Astrocyte (in vitro differentiated cells and primary cell): ENCODE measurements around the gene CZIB. TPM values are rescaled to one million over a fixed set of nuclear protein-coding genes. Genes with fewer than 3 reads are reported as not detected.
"Not testable (repeated sequence)": the region's sequence is repeated elsewhere in the genome, so short reads cannot be mapped to it uniquely, and the experiment has no call there.

Experiments
- DNase-seq: peaks from one replicate; pipeline ENCODE4 v3.0.0-alpha.2; 2010; ENCODE audit warnings: low read depth
- FAIRE-seq: peaks from 2 replicates; lab custom pipeline; 2011; peaks lifted over from hg19 to GRCh38; lab: Jason Lieb, UNC
- H2AFZ ChIP-seq: 2 replicates; pipeline ENCODE4 v1.6.0; 2012; ENCODE audit warnings: low read depth, low read length, inconsistent platforms
- H3K27ac ChIP-seq: 2 replicates; pipeline ENCODE4 v1.5.1; 2011; ENCODE audit warnings: low read depth, low read length, inconsistent platforms
- H3K27me3 ChIP-seq: 2 replicates; pipeline ENCODE4 v1.6.0; 2011; ENCODE audit warnings: low read length, inconsistent platforms; ENCODE audit not compliant: insufficient read depth
- H3K36me3 ChIP-seq: 2 replicates; pipeline ENCODE4 v1.5.1; 2011; ENCODE audit warnings: low read length, inconsistent platforms; ENCODE audit not compliant: insufficient read depth
- H3K4me1 ChIP-seq: 2 replicates; pipeline ENCODE4 v1.5.1; 2011; ENCODE audit warnings: low read length, inconsistent platforms; ENCODE audit not compliant: insufficient read depth
- H3K4me2 ChIP-seq: 2 replicates; pipeline ENCODE4 v1.6.0; 2012; ENCODE audit warnings: low read length, inconsistent platforms
- H3K4me3 ChIP-seq: 2 replicates; pipeline ENCODE4 v1.5.1; 2011; ENCODE audit warnings: low read depth, mild to moderate bottlenecking, low read length, inconsistent platforms; ENCODE audit not compliant: insufficient read depth
- H3K79me2 ChIP-seq: 2 replicates; pipeline ENCODE4 v1.6.0; 2012; ENCODE audit warnings: mild to moderate bottlenecking, low read length, inconsistent platforms; ENCODE audit not compliant: insufficient read depth
- H3K9ac ChIP-seq: 2 replicates; pipeline ENCODE4 v1.6.0; 2012; ENCODE audit warnings: mild to moderate bottlenecking, low read length, inconsistent platforms
- H3K9me3 ChIP-seq: 2 replicates; pipeline ENCODE4 v1.5.1; 2012; ENCODE audit warnings: low read depth, mild to moderate bottlenecking, low read length, inconsistent platforms; ENCODE audit not compliant: insufficient read depth
- H4K20me1 ChIP-seq: 2 replicates; pipeline ENCODE4 v1.6.0; 2012; ENCODE audit warnings: low read length, inconsistent platforms; ENCODE audit not compliant: insufficient read depth
- H3K27ac Mint-ChIP-seq: one replicate; pipeline ENCODE4 v1.8.0; 2021; ENCODE audit warnings: mild to moderate bottlenecking, mixed read lengths; ENCODE audit not compliant: unreplicated experiment
- H3K27me3 Mint-ChIP-seq: one replicate; pipeline ENCODE4 v1.8.0; 2021; ENCODE audit warnings: low read depth, mixed read lengths; ENCODE audit not compliant: unreplicated experiment
- H3K36me3 Mint-ChIP-seq: one replicate; pipeline ENCODE4 v1.8.0; 2021; ENCODE audit warnings: low read depth, mixed read lengths; ENCODE audit not compliant: unreplicated experiment
- H3K4me1 Mint-ChIP-seq: one replicate; pipeline ENCODE4 v1.8.0; 2021; ENCODE audit warnings: low read depth, mixed read lengths; ENCODE audit not compliant: unreplicated experiment
- H3K4me3 Mint-ChIP-seq: one replicate; pipeline ENCODE4 v1.8.0; 2021; ENCODE audit warnings: mild to moderate bottlenecking, moderate library complexity, mixed read lengths; ENCODE audit not compliant: unreplicated experiment
- H3K9me3 Mint-ChIP-seq: one replicate; pipeline ENCODE4 v1.8.0; 2021; ENCODE audit warnings: mild to moderate bottlenecking, mixed read lengths; ENCODE audit not compliant: unreplicated experiment
- EZH2 ChIP-seq: IDR thresholded peaks from 2 replicates; pipeline ENCODE4 v1.6.1; 2012; ENCODE audit warnings: mild to moderate bottlenecking, low read length, inconsistent platforms; ENCODE audit not compliant: insufficient read depth
- total RNA-seq: library from RNA; stranded (reverse); gene quantifications from 2 replicates; pipeline ENCODE4 v1.2.1, GENCODE V29; 2021
- TF ChIP-seq, protein P1 (sequence below): IDR thresholded peaks from 2 replicates; pipeline ENCODE4 v1.5.1; 2011; ENCODE audit warnings: low read depth, mild to moderate bottlenecking, inconsistent platforms, low read length, moderate library complexity; ENCODE audit not compliant: insufficient read depth

Gene CZIB
- total RNA-seq, 1 donor from 2014 or later: 34.5 TPM

DNA sequence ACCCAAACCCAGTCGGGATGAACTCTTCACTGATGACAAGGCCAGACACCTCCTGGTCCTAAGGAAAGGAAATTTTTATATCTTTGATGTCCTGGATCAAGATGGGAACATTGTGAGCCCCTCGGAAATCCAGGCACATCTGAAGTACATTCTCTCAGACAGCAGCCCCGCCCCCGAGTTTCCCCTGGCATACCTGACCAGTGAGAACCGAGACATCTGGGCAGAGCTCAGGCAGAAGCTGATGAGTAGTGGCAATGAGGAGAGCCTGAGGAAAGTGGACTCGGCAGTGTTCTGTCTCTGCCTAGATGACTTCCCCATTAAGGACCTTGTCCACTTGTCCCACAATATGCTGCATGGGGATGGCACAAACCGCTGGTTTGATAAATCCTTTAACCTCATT lies 10.1 kb downstream of the CZIB start:
- DNase-seq (no peak), FAIRE-seq (no peak)
- Histone ChIP-seq H3K4me2 (no peak overlapping the region), H3K36me3 (peaks cover 50% of the 10 kb centered on the region), H4K20me1 (no peaks in the 10 kb centered on the region), H3K4me1 (no peaks in the 10 kb centered on the region), H3K9me3 (peaks cover 10% of the 10 kb centered on the region), H3K9ac (no peak overlapping the region), H3K27ac (no peak overlapping the region), H3K79me2 (no peaks in the 10 kb centered on the region), H3K27me3 (no peaks in the 10 kb centered on the region), H3K4me3 (no peak overlapping the region), H2AFZ (no peak overlapping the region)
- TF ChIP-seq EZH2: no peak
- TF ChIP-seq, protein P1, sequence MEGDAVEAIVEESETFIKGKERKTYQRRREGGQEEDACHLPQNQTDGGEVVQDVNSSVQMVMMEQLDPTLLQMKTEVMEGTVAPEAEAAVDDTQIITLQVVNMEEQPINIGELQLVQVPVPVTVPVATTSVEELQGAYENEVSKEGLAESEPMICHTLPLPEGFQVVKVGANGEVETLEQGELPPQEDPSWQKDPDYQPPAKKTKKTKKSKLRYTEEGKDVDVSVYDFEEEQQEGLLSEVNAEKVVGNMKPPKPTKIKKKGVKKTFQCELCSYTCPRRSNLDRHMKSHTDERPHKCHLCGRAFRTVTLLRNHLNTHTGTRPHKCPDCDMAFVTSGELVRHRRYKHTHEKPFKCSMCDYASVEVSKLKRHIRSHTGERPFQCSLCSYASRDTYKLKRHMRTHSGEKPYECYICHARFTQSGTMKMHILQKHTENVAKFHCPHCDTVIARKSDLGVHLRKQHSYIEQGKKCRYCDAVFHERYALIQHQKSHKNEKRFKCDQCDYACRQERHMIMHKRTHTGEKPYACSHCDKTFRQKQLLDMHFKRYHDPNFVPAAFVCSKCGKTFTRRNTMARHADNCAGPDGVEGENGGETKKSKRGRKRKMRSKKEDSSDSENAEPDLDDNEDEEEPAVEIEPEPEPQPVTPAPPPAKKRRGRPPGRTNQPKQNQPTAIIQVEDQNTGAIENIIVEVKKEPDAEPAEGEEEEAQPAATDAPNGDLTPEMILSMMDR: no peak
- Mint-ChIP-seq H3K4me1 (no peaks in the 10 kb centered on the region), H3K27me3 (no peaks in the 10 kb centered on the region), H3K36me3 (peaks cover 37% of the 10 kb centered on the region), H3K4me3 (no peak overlapping the region), H3K27ac (no peak overlapping the region), H3K9me3 (peaks cover 6% of the 10 kb centered on the region)

DNA sequence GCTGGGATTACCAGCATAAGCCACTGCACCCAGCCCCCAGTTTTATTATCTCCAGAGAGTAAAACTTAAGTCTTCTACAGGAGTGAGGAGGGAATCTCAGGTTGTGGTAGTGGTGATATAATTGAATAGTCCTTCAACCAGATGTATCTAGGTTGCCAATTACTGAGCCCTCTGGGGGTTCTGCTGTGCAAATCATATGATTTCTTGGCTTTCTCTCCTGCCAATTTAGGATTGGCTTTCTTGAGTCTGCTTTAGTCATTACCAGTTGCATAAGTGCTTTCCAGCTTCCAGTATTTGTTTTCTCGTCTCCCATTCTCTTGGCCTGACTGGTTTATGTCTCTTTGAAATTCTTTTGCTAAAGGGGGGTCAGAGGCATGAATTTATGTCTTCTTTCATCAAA lies 12.7 kb downstream of the CZIB start:
- peaks cover 50% of the 10 kb centered on the region for H3K36me3 Mint-ChIP-seq
- no peaks in the 10 kb centered on the region for H4K20me1 ChIP-seq
- peaks cover 11% of the 10 kb centered on the region for H3K9me3 Mint-ChIP-seq
- H3K9ac ChIP-seq: no peak overlapping the region
- H3K36me3 ChIP-seq: peaks cover 39% of the 10 kb centered on the region
- H3K27me3 ChIP-seq: no peaks in the 10 kb centered on the region
- no peak overlapping the region for H3K27ac ChIP-seq
- DNase-seq (no peak), FAIRE-seq (no peak)
- TF ChIP-seq EZH2: no peak
- TF ChIP-seq, protein P1: no peak
- peaks cover 10% of the 10 kb centered on the region for H3K9me3 ChIP-seq
- no peaks in the 10 kb centered on the region for H3K27me3 Mint-ChIP-seq
- H3K4me1 Mint-ChIP-seq: no peaks in the 10 kb centered on the region
- H3K4me3 Mint-ChIP-seq: no peak overlapping the region
- no peak overlapping the region for H3K4me2 ChIP-seq
- no peaks in the 10 kb centered on the region for H3K79me2 ChIP-seq
- H3K27ac Mint-ChIP-seq: no peak overlapping the region
- H3K4me3 ChIP-seq: no peak overlapping the region
- no peaks in the 10 kb centered on the region for H3K4me1 ChIP-seq
- no peak overlapping the region for H2AFZ ChIP-seq

DNA sequence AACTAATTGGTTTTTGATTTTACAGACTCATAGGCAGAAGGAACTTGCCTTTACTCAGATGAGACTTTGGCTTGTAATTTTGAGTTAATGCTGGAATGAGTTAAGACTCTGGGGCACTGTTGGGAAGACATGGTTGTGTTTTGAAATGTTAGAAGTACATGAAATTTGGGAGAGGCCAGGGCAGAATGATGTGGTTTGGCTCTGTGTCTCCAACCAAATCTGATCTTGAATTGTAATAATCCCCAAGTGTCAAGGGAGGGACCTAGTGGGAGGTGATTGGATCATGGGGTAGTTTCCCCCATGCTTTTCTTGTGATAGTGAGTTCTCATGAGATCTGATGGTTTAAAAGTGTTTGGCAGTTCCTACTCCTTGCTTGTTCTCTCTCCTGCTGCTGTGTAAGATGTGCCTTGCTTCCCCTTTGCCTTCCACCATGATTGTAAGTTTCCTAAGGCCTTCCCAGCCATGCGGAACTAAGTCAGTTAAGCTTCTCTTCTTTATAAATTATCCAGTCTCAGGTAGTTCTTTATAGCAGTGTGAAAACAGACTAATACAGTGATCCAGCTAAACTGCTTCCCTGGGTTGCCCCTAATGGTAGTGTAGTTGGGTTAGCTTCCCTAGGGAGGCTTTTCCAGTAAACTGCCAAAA lies 13.6 kb downstream of the CZIB start:
- no peak overlapping the region for H3K4me3 ChIP-seq
- H3K4me3 Mint-ChIP-seq: no peak overlapping the region
- no peaks in the 10 kb centered on the region for H3K4me1 Mint-ChIP-seq
- DNase-seq: no peak
- peaks cover 11% of the 10 kb centered on the region for H3K9me3 Mint-ChIP-seq
- no peak overlapping the region for H3K27ac Mint-ChIP-seq
- no peaks in the 10 kb centered on the region for H3K79me2 ChIP-seq
- H3K27me3 Mint-ChIP-seq: no peaks in the 10 kb centered on the region
- no peaks in the 10 kb centered on the region for H3K4me1 ChIP-seq
- H3K9me3 ChIP-seq: peaks cover 10% of the 10 kb centered on the region
- H2AFZ ChIP-seq: no peak overlapping the region
- peaks cover 53% of the 10 kb centered on the region for H3K36me3 Mint-ChIP-seq
- H3K27me3 ChIP-seq: no peaks in the 10 kb centered on the region
- no peak for FAIRE-seq
- H3K36me3 ChIP-seq: peaks cover 36% of the 10 kb centered on the region
- H3K27ac ChIP-seq: no peak overlapping the region
- H4K20me1 ChIP-seq: no peaks in the 10 kb centered on the region
- TF ChIP-seq EZH2: no peak
- TF ChIP-seq, protein P1: no peak
- H3K4me2 ChIP-seq: no peak overlapping the region
- H3K9ac ChIP-seq: no peak overlapping the region

DNA sequence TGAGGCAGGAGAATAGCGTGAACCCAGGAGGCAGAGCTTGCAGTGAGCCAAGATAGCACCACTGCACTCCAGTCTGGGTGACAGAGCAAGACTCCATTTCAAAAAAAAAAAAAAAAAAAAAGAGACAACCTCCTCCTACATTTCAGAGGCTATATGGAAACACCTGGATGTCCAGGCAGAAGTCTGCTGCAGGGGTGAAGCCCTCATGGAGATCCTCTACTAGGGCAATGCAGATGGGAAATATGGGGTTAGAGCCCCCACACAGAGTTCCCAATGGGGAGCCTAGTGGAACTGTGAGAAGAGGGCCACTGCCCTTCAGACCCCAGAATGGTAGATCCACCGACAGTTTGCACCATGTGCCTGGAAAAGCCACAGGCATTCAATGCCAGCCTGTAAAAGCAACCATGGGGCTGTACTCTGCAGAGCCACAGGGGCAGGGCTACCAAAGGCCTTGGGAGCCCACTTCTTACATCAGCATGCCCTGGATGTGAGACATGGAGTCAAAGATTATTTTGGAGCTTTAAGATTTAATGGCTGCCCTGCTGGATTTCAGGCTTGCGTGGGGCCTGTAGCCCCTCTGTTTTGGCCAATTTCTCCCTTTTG lies 14.2 kb downstream of the CZIB start:
- H3K36me3 Mint-ChIP-seq: peaks cover 54% of the 10 kb centered on the region
- not testable (repeated sequence) for H3K4me1 ChIP-seq, H3K27ac Mint-ChIP-seq, H3K4me3 ChIP-seq, H3K27ac ChIP-seq, H3K4me3 Mint-ChIP-seq, DNase-seq, FAIRE-seq, H3K27me3 ChIP-seq, H3K4me2 ChIP-seq, H2AFZ ChIP-seq, H3K9ac ChIP-seq, H3K27me3 Mint-ChIP-seq, H4K20me1 ChIP-seq, H3K79me2 ChIP-seq, H3K4me1 Mint-ChIP-seq
- H3K36me3 ChIP-seq: peaks cover 34% of the 10 kb centered on the region
- H3K9me3 Mint-ChIP-seq: peaks cover 11% of the 10 kb centered on the region
- peaks cover 10% of the 10 kb centered on the region for H3K9me3 ChIP-seq
